ENCODE measurements around the gene CA9.

Gene CA9

DNA sequence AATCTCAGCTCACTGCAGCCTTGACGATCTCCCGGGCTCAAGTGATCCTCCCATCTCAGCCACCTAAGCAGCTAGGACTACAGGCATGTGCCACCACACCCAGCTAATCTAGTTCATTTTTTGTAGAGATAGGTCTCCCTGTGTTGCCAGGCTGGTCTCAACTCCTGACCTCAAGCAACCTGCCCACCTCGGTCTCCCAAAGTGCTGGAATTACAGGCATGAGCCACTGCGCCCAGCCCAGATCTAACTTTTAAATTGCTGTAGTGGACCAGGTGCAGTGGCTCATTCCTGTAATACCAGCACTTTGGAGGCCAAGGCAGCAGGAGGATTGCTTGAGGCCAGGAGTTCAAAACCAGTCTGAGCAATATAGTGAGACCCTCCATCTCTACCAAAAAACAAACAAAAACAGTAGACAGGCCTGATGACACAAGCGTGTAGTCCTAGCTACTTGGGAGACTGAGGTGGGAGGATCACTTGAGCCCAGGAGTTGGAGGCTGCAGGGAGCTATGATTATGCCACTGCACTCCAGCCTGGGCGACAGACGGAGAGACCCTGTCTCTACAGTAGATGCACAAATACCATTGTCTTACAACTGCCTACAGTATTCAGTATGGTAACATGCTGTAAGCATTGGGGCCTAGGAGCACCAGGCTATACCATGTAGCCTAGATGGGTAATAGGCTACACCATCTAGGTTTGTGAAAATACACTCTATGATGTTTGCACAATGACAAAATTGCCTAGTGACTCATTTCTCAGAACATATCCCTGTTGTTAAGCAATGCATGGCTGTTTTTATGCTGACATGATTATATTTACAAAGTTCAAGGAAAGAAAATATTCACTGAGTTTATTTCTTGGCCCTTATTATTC, 21.5 kb upstream of the CA9 start:
- DNase-seq, result no peak

DNA sequence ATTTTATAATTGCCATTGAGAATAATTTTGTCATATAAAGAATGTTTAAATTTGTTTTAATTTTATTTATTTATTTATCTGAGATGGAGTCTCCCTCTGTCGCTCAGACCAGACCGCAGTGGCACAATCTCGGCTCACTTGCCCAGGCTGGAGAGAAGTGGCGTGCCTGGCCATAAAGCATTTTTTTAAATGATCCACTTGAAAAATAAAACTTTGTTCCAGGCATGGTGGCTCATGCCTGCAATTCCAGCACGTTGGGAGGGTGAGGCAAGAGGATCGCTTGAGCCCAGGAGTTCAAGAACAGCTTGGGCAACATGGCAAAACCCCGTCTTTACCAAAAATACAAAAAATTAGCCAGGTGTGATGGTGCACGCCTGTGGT, 20.9 kb upstream of the CA9 start:
- no peak for DNase-seq

DNA sequence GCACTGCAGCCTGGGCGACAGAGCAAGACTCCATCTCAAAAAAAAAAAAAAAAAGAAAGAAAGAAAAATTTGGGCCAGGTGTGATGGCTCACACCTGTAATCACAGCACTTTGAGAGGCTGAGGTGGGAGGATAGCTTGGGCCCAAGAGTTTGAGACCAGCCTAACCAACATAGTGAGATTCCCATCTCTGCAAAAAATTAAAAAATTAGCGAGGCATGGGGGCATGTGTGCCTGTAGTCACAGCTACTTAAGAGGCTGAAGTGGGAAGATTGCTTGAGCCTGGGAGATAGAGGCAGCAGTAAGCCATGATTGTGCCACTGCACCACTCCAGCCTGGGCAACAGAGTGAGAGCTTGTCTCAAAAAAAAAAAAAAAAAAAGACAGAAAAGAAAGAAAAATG, 20.1 kb upstream of the CA9 start:
- no peak for DNase-seq

DNA sequence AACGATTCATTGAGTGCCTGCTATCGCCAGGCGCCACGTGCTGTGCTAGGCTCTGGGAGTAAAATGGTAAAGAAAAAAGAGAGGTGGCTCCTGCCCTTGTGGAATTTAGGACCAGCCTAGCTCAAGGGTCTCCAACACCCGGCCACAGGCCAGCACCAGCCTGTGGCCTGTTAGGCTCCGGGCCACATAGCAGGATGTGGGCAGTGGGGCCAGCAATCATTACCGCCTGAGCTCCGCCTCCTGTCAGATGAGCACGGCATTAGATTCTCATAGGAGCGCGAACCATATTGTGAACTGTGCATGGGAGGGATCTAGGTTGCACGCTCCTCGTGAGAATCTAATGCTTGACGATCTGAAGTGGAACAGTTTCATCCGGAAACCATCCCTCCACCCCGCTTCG, 17.4 kb upstream of the CA9 start:
- no peak for DNase-seq

DNA sequence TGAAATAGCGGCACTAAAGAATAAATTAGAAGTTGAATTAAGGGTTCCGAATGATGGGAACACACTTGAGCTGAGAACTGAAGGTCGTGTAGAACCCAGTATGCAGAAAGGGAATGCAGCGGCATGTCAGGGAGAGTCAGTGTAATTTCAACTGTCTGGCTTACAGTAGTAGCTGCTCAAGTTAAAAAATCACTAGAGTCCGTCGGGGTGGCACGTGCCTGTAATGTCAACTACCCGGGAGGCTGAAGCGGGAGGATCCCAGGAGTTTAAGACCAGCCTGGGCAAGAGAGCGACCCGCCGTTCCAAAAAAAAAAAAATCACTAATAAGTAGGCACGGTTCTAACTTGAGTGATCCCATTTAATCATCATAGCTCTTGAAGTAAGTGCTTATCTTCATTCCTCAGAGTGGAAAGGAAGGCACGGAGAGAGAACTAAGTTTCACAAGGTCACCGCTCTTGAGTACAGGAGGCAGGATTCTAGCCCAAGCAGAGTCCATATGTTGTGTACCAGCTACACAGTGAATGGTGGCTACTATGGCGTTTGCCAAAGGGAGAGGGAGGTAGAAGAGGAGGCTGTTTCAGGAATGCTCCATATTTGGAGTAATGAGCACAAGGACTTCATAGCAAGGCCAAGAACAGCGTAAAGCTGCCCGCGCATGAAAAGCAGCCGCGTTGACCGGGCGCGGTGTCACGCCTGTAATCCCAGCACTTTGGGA, 16.7 kb upstream of the CA9 start:
- DNase-seq, result no peak

DNA sequence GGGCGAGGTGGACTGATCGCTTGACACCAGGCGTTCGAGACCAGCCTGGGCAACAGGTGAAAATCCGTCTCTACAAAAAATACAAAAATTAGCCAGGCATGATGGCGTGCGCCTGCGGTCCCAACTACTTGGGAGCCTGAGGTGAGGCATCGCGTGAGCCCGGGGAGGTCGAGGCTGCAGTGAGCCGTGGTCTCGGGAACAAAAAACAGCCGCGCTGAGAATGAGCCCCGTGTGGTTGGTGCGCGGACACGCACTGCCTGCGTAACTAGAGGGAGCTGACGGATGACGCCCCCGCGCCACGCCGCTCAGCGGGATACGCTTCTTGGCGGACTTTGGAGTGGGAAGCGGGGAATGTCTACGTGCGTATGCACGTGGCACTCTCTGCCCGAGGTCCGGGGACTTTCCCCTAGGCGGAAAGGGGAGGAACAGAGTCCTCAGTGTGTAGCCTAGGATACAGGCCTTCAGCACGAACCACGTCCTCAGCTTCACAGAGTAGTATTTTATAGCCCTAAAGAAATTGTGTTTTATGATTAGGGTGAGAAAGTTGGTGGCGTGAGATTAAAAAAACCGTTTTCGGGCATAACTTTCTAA, 16.1 kb upstream of the CA9 start, which contains the start of gene RMRP:
RMRP (minus strand) TSS at position 474 of the 591 bp plus-strand sequence.
- DNase-seq, result peak; percentile 55 to 77 (median 69)

DNA sequence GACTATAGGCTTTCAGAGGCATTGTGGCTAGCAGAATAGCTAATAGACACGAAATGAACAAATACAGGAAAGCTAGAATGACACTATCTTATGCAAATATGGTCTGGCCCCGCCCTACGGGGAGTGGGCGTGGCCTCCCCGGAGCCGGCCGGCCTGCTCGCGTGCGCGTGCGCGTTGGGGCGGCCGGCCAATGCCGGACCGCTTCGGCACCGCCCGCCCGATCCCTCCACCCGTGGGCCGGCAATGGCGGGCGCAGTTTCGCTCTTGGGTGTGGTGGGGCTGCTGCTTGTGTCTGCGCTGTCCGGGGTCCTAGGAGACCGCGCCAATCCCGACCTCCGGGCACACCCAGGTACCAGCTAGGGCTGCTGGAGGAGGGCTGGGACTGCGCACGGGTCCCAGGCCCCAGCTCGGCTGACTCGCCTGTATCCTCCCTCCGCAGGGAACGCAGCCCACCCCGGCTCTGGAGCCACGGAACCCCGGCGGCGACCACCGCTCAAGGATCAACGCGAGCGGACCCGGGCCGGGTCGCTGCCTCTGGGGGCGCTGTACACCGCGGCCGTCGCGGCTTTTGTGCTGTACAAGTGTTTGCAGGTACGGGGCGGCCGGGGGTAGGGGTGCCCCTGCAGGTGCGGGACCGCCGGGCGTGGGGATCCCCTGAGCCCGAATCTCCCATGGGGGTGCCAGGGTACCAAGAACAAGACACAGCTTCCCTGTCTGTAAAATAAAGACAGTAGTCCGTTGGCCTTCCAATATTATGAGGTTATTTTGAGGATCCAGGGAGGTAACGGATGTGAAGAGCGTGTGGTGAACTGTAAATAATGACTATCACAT, 15.4 kb upstream of the CA9 start, which contains the start of gene CCDC107:
CCDC107 (plus strand) TSS at position 156 of the 831 bp plus-strand sequence; CDS start at position 244, 88 bp downstream.
- DNase-seq, result peak; percentile 66 to 76 (median 73)

DNA sequence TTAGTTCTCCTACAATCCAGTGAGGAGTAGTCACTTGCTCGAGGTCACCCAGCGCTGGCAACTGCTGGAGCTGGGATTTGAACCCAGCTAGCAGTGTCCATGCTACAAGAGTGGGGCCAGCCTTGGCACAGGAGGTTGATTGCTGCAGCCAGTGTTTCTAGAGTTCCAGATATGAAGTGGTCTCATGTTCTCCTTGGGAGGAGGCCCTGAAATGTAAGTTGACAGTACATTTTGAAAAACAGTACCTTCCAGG, 14.8 kb upstream of the CA9 start:
- DNase-seq, result no peak

DNA sequence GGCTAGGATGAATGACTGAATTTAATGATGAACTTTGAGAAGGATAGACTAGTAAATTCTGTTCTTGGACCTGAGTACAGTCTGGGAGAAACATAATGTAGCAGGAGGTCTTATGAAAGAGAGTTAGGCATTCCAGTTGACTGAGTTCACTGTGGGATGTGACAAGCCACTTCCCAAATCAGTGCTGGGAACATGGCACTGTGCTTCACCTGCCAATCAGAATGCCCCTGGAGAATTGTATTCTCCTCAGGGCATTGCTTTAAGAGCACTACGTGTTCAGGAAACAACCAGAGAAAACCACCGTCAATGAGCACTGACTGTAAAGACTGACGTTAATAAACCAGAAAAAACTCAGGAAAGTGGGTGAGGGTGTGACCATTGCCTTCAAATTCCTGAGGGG, 14.4 kb upstream of the CA9 start:
- no peak for DNase-seq

DNA sequence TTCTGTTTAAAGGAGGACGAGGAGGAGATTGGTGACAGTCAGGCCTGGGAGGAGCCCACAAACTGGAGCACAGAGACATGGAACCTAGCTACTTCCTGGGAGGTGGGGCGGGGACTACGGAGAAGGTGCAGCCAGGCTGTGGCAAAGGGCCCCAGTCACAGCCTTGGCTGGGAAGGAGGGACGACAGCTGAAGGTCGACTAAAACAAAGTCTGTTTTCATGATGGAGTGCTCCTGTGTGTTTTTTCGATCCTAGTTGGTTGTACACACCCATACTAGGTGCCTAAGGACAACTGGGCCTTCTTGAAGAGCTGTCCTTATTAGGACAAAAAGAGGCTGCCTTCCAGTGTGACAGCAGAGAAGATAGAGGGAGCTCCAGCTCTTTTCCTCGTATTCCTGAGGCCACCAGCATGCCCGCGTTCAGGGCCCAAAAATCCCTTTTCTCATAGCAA, 12.7 kb upstream of the CA9 start:
- DNase-seq, result no peak

DNA sequence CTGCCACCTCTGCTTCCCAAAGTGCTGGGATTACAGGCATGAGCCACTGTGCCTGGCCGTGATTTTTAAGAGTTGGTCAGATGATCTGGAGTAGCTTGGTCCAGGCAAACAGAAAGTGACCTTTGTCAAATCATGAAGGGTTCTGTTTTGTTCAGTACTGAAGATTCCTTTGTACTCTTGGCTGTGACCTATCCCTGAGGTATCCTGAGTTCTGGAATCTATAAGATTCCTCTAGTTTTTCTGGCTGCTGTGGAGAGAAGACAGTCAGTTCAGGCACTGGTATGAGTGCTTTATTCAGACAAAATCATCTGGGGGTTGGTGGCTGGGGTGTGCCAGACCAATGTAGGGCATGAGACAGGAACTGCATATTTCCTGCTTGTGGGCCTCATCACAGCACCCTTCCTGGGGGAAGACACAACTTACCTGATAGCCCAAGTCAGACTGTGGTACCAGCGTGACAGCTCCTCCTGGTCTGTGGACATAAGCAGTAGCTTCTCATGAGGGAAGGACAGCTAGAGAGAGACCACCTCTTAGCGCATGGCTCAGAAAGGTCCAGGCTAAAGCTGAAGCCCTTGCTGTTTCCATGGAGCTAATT, 11.9 kb upstream of the CA9 start:
- no peak for DNase-seq

DNA sequence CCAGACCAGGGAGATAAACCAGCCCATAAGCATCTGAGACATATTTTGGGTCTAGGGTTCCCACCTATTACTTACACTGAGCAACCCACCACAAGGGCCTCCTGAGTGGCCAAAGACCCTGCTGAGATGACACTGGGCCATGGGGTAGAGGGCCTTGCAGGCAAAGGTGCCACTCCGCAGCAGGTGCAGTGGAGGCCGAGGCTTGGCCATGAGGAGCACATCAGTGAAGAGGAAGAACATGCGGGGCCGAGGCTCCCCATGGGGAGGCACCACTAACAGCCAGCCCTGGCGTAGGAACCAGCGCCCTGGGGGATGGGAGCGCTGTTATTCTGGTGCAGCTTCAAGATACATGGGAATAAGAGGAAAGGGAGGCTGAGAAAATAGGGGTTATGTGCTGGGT, 11.3 kb upstream of the CA9 start:
- DNase-seq, result no peak

DNA sequence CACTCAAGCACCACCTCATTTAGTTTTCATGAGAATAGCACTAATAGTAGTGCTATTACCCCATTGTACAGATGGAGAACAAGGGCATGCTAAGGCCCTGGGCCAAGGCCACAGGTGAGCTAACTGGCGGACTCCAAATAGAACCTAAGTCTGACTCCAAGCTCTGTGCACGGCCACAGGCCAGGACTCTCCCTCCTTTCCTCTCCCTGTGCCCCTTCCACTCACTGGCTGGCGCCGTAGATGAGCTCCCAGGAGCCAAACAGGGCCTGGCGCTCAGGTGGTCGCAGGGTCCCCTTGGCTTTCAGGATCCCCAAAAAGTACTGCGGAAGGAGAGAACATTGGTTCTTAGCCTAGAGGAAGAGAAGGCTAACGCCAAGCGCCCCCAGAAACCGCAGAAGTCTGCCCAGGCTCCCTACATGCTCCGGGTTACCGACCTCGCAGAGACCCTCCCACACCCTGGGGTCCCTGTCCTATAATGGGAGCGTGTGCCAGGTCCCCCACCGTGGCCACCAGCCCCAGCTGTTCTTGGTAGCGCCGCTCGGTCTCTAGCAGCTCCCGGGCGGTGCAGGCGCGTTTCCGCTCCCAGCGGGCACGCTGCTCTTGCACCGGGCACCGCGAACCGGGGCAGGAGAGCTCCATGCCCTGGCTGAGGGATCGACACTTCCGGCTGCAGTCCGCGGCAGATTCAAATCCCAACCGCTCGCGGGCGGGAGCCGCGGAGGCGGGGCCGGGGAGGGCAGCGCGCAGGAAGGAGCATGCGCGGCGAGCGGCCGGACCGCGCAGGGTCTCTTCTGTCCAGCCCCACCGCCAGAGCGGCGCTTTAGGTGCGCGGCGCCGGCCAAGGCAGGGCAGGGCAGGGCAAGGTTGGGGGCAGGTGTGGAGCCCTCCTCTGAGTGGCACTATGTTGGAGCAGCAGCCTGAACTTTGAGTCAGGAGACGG, 8.9 kb upstream of the CA9 start, which contains the start of gene ARHGEF39:
ARHGEF39 (minus strand) TSS at position 665 of the 940 bp plus-strand sequence; CDS start at position 639, 26 bp downstream.
- DNase-seq, result peak in 3 of 4 experiments; percentile 19 to 51 (median 35)

DNA sequence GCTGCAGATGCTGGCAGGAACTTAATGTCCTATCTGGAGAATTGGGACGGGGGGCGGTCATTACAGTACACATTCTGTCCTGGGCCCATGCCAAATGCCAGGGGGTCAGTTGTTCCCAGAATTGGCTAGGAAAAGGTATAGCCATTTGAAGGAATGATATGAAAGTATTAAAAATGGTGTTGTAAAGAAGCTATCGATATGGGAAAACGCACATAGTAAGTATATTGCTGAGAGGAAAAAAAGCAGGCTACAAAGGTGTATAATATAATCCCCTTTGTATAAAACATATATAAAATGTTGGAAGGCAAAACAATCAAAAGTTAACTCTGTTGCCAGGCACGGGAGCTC, 8.3 kb upstream of the CA9 start:
- no peak for DNase-seq

DNA sequence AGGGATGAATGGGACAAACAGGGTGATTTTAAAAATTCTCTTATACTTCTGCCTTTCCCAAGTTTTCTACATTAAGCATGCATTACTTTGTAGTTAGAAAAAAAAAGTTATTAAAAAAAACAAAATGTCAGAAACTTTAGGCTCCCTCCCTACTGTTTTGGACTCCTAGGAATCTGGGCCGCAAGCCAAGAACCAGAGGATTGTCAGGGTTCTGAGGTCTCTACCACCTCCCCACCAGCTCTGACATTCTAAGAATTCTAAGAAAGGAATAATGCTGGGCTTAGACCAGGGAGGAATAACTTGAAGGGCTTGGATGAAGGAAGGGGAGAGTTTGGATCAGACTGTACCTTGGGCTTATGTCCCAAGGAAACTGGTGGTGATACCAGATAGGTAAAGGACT, 7.7 kb upstream of the CA9 start:
- DNase-seq, result no peak

DNA sequence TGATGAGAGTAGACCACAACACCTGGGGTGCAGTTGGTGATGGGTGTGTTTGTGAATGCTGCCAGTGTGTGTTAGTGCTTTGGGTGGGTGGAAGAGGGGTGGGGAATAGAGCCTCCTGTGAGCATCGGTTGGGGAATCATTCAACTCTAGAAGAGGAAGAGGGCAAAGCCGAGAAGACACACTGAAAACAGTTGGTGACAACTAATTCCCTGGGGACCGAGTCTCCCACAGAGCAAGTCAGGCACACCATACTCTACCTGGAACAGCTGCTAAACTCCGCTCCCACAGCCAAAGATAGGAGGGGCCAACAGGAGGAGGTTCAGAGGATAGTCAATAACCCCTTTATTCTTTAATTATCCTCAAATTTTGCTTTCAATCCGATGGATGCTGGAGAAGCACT, 7.2 kb upstream of the CA9 start:
- DNase-seq, result no peak

DNA sequence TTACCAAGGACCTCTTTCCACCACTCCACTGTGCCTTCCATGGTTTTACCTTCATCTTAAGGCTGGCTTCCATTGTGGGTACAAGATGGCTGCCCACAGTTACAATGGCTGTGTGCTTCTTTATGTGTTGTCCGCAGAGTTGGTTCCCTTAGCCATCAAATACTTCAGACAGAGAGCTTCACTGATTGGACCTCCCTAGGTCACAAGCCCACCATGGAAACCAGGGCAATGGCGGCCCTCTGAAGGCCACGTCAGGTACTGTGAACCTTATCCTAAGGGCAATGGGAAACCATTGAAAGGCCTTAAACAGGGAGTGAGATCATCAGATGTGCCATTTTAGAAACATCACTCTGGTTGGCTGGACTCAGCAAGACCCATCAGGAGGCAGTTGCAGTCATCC, 5.8 kb upstream of the CA9 start:
- no peak for DNase-seq

DNA sequence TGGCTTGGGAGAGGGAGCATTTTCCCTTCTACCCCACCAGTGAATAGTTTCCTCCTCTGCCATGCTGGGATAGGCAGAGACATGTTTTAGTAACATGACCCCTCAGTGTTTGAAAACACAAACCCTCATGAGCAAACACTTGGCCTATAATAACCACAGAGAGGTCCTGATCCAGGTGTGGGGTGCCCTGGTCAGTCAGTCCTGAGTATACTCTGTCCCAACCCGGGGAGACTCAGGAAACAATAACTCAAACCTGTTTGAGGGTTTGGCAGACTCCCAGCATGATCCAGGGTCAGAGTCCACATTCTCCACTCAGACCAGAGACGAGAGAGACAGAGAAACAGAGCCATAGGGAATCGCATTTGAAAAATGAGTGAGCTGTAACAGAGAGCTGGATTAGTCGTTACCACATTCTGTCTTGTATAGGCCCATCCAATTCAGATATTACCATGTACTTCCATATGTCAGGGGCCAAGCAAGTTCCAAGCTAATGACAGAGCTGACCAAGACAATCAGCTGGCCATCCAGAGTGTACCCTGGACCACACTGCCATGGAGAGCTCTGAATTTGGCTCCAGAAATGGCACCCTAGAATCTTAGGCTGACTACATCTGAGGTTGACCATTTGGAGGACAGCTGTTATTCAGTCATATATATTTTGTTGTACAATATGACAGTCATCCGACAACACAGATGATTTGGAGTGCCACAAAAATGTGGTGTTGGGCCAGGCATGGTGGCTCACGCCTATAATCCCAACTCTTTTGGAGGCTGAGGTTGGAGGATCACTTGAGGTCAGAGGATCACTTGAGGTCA, 4.2 kb upstream of the CA9 start:
- no peak for DNase-seq

DNA sequence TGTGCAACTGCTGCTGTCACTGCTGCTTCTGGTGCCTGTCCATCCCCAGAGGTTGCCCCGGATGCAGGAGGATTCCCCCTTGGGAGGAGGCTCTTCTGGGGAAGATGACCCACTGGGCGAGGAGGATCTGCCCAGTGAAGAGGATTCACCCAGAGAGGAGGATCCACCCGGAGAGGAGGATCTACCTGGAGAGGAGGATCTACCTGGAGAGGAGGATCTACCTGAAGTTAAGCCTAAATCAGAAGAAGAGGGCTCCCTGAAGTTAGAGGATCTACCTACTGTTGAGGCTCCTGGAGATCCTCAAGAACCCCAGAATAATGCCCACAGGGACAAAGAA, 265 bp downstream of the CA9 start:
- no peak for DNase-seq

DNA sequence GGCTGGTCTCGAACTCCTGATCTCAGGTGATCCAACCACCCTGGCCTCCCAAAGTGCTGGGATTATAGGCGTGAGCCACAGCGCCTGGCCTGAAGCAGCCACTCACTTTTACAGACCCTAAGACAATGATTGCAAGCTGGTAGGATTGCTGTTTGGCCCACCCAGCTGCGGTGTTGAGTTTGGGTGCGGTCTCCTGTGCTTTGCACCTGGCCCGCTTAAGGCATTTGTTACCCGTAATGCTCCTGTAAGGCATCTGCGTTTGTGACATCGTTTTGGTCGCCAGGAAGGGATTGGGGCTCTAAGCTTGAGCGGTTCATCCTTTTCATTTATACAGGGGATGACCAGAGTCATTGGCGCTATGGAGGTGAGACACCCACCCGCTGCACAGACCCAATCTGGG, 1.5 kb downstream of the CA9 start:
- no peak for DNase-seq
